Adrenal gland (tissue), 12 donors: ENCODE data around the gene CA11. TPM values are rescaled to one million over a fixed set of nuclear protein-coding genes. Genes with fewer than 3 reads are reported as not detected.

ENCODE experiments used
- DNase-seq, 7 donors: peaks; one replicate each; pipeline ENCODE4 v3.0.0-alpha.2; 2019 to 2020
- H3K27ac ChIP-seq, 5 donors: fragments of 200-600 bp; sonication (generic) in 4 of 5; 1 replicate in 3 of 5; 2 replicates in 2 of 5; pipeline versions ENCODE4 v1.5.1 to v1.8.0; 2016 to 2020; ENCODE audit warnings: mild to moderate bottlenecking in 1 of 5
- H3K27me3 ChIP-seq: fragments of 200-600 bp; 2 replicates; pipeline ENCODE4 v1.8.0; 2021
- H3K36me3 ChIP-seq, 2 donors: fragments of 200-600 bp; replicated peaks in 1 of 2; 1 replicate in 1 of 2; 2 replicates in 1 of 2; pipeline versions ENCODE4 v1.5.1 to v1.8.0; 2018 to 2022
- H3K4me1 ChIP-seq, 2 donors: fragments of 200-600 bp; replicated peaks in 1 of 2; 1 replicate in 1 of 2; 2 replicates in 1 of 2; pipeline versions ENCODE4 v1.5.1 to v1.8.0; 2018 to 2021
- H3K4me3 ChIP-seq, 4 donors: fragments of 200-600 bp; sonication (generic) in 3 of 4; one replicate each; pipeline ENCODE4 v1.5.1; 2016 to 2018
- H3K9me3 ChIP-seq, 3 donors: fragments of 200-600 bp; sonication (generic) in 1 of 3; replicated peaks in 1 of 3; 1 replicate in 2 of 3; 2 replicates in 1 of 3; pipeline versions ENCODE4 v1.5.1 to v1.8.0; 2016 to 2021
- CTCF ChIP-seq, 6 experiments: fragments of 450-650 bp in 4 of 6; fragments of 200-600 bp in 2 of 6; sonication (generic) in 1 of 6; IDR thresholded peaks; 1 replicate in 5 of 6; 2 replicates in 1 of 6; pipeline versions ENCODE4 v1.5.1 to v1.8.0; 2016 to 2021; ENCODE audit warnings: antibody characterized with exemption in 6 of 6, mild to moderate bottlenecking in 2 of 6, moderate library complexity in 1 of 6
- POLR2A ChIP-seq, 2 donors: fragments of 450-650 bp; IDR thresholded peaks; one replicate each; pipeline ENCODE4 v1.6.1; 2017; ENCODE audit warnings: antibody characterized with exemption in 2 of 2, mild to moderate bottlenecking in 2 of 2, moderate library complexity in 1 of 2
- WGBS, 4 donors: extraction: QIAGEN DNeasy Blood & Tissue Kit in 2 of 4; methylation state at CpG; one replicate each; pipeline versions ENCODE4 v1.1.5 to v1.1.7; 2013 to 2017; 5-methylcytosine and 5-hydroxymethylcytosine counted together
- intact Hi-C, 2 donors: fragments of 100-400 bp; cut with DNase I; formaldehyde crosslinking; loops; one replicate each; pipeline versions ENCODE4 v1.14.1 to v1.15.0; 2022 to 2023
- polyA plus RNA-seq, 3 donors: library from polyadenylated mRNA; stranded (reverse); fragments of 200-250 nt in 2 of 3; fragments of 350-450 nt in 1 of 3; fragmentation: Illumina TruSeq in 1 of 3; extraction: RNeasy Lipid Tissue Mini Kit (QIAGEN cat#74804) in 1 of 3; gene quantifications; one replicate each; pipeline ENCODE4 v1.2.3, GENCODE V29; 2013 to 2014
- total RNA-seq, 9 donors: library from RNA; depleted of rRNA in 4 of 9; stranded (reverse); fragments of >200 nt in 4 of 9; fragments of 120-200 nt in 1 of 9; fragmentation: NEBNext Ultra II Directional in 1 of 9; extraction: Animal tissue kit (Norgen Biotek cat#: 25700) in 1 of 9; gene quantifications; one replicate each; pipeline versions ENCODE4 v1.1.0 to v1.2.4, GENCODE V29; 2013 to 2023
- donor health status: healthy with polysubstance abuse.
- donor health status: Bipolar disorder and iron deficiency.
- donor health status: DM: yes; HTN: yes; CAD: no.
- donor health status: DM: no; HTN: no; CAD: no.
- donor health status: DM: no; HTN: no; CAD: no.
- donor health status: DM: yes; HTN: yes; CAD: no.

Gene CA11
- total and polyA plus RNA-seq, 12 donors = 6.0 to 125 (median 23.7) TPM

GRCh38 chr19:48631225-48631624 lies 14.8 kb downstream of the CA11 start:
- H3K4me3 ChIP-seq = no peak overlapping the region
- peaks cover 0 to 7% of the 10 kb centered on the region in 2 donors for H3K36me3 ChIP-seq
- H3K27ac ChIP-seq = peak overlapping the region in 4 of 5 donors; percentile 85 to 95 (median 90)
- peaks cover 40 to 59% of the 10 kb centered on the region in 2 donors for H3K4me1 ChIP-seq
- intact Hi-C loops = no loop called here
- no peaks in the 10 kb centered on the region for H3K9me3 ChIP-seq
- DNase-seq = peak in 1 of 7 donors; percentile 65
- TF ChIP-seq CTCF (IDR thresholded peaks at IDR 0.05) (no peak), POLR2A (IDR thresholded peaks at IDR 0.05) (no peak)
- H3K27me3 ChIP-seq = no peaks in the 10 kb centered on the region
- 48 to 92% (median 67%) methylated on average over 1 to 3 of the region's 3 CpGs for WGBS, 4 donors

GRCh38 chr19:48630296-48631063 lies 15.5 kb downstream of the CA11 start:
- H3K36me3 ChIP-seq = peaks cover 0 to 7% of the 10 kb centered on the region in 2 donors

GRCh38 chr19:48629599-48630295 lies 16.2 kb downstream of the CA11 start:
- H3K9me3 ChIP-seq = no peaks in the 10 kb centered on the region
- H3K36me3 ChIP-seq = peaks cover 0 to 7% of the 10 kb centered on the region in 2 donors
- peaks cover 36 to 55% of the 10 kb centered on the region in 2 donors for H3K4me1 ChIP-seq
- H3K27me3 ChIP-seq = no peaks in the 10 kb centered on the region
- DNase-seq = peak; percentile 86 to 97 (median 95)
- intact Hi-C loops = no loop called here
- H3K4me3 ChIP-seq = no peak overlapping the region
- H3K27ac ChIP-seq = peak overlapping the region; percentile 70 to 91 (median 89)
- 18 to 41% (median 36%) methylated on average over 17 to 48 of the region's 48 CpGs for WGBS, 4 donors
- peak in 1 of 2 donors; percentile 74 for TF ChIP-seq POLR2A (IDR thresholded peaks at IDR 0.05)
- no peak for TF ChIP-seq CTCF (IDR thresholded peaks at IDR 0.05)

More at GRCh38 chr19:48630296-48631063, 15.5 kb downstream of the CA11 start:
- peak; percentile 81 to 96 (median 88) for DNase-seq
- intact Hi-C loops = no loop called here
- peak overlapping the region in 1 of 4 donors; percentile 9 for H3K4me3 ChIP-seq
- peaks cover 40 to 53% of the 10 kb centered on the region in 2 donors for H3K4me1 ChIP-seq
- no peaks in the 10 kb centered on the region for H3K27me3 ChIP-seq
- no peaks in the 10 kb centered on the region for H3K9me3 ChIP-seq
- TF ChIP-seq POLR2A (IDR thresholded peaks at IDR 0.05) (peak in 1 of 2 donors; percentile 44), CTCF (IDR thresholded peaks at IDR 0.05) (peak in 4 of 6 experiments; percentile 1 to 25 (median 18))
- WGBS, 4 donors = 9 to 26% (median 12%) methylated on average over 19 to 47 of the region's 47 CpGs
- peak overlapping the region; percentile 70 to 91 (median 89) for H3K27ac ChIP-seq

- intact Hi-C loops = no loop called here
- Histone ChIP-seq H3K4me1 (peaks cover 36 to 52% of the 10 kb centered on the region in 2 donors), H3K27me3 (no peaks in the 10 kb centered on the region), H3K4me3 (no peak overlapping the region), H3K36me3 (peaks cover 0 to 7% of the 10 kb centered on the region in 2 donors), H3K27ac (peak overlapping the region in 4 of 5 donors; percentile 85 to 91 (median 90)), H3K9me3 (no peaks in the 10 kb centered on the region)
- peak in 2 of 7 donors; percentile 37 to 50 for DNase-seq
- WGBS, 4 donors = 88 to 93% (median 89%) methylated on average over 7 to 22 of the region's 22 CpGs
- TF ChIP-seq POLR2A (IDR thresholded peaks at IDR 0.05) (no peak), CTCF (IDR thresholded peaks at IDR 0.05) (no peak)
Measured at GRCh38 chr19:48629297-48629598, 16.7 kb downstream of the CA11 start.
